ENCODE results near the gene ERLIN1. TPM values are rescaled to one million over a fixed set of nuclear protein-coding genes. Genes with fewer than 3 reads are reported as not detected.

The ERLIN1 gene
- total RNA-seq, 2 donors from 2014 or later = 21.2 to 22.8 TPM

- H3K27ac Mint-ChIP-seq = no peak overlapping the region
- no peak for ATAC-seq
These were observed 27.6 kb downstream of the ERLIN1 start for GRCh38 chr10:100158044-100158805.

DNA sequence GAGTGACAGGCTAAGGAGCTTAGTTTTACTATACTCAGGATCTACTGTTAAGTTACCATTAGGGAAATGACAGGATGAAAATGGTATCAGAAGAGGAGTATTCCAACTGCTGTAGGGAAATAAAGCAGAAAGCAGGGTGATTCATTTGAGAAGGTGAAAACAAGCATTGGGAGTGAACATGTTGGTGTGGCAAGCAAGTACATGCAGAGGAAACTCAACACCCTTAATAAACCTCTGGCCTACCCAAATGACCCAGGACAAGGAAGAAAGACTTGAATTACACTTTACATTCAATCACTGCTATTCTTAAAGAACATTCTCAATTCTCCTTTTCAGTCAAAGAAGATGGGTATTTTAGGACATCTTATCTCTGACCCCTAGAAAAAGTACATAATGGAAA is 28.7 kb downstream of the ERLIN1 start:
- Mint-ChIP-seq H3K9me3 (no peaks in the 10 kb centered on the region), H3K4me1 (ENCODE audit: low read depth in 2 of 2) (peaks cover 16% of the 10 kb centered on the region in 2 donors)
- no peak for DNase-seq (ENCODE audit: low spot score)

More at GRCh38 chr10:100158044-100158805, 27.6 kb downstream of the ERLIN1 start:
- peaks cover 56% of the 10 kb centered on the region for H3K36me3 Mint-ChIP-seq
- H3K9me3 Mint-ChIP-seq = no peaks in the 10 kb centered on the region
- H3K4me3 Mint-ChIP-seq = no peak overlapping the region
- peaks cover 16% of the 10 kb centered on the region in 2 donors for H3K4me1 Mint-ChIP-seq (ENCODE audit: low read depth in 2 of 2)
- no peaks in the 10 kb centered on the region for H3K27me3 Mint-ChIP-seq
- no peak for DNase-seq (ENCODE audit: low spot score)

DNA sequence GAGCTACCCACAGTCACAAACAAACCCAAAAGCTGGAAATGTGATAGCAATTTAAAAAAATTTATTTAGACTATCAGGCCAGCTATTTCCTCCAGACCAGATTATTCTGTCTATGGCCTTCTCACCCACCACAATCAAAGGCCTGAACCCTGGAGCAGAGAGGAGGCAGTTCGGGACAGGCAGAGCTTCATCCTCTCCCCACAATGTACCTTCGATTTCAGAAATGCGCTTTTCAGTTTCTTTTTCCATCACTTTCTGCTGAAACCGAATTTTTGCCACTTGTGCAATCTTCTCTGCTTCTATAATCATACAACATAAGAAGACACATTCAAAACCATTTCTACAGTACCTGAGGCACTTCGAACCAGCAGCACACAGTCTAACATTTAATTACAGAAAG is 29.9 kb downstream of the ERLIN1 start:
- Mint-ChIP-seq H3K4me3 (no peak overlapping the region), H3K4me1 (ENCODE audit: low read depth in 2 of 2) (peaks cover 16% of the 10 kb centered on the region in 2 donors), H3K9me3 (no peaks in the 10 kb centered on the region), H3K27ac (no peak overlapping the region), H3K27me3 (no peaks in the 10 kb centered on the region), H3K36me3 (peaks cover 50% of the 10 kb centered on the region)
- DNase-seq (ENCODE audit: low spot score) = no peak
- ATAC-seq = no peak

More for the DNA sequence above, 28.7 kb downstream of the ERLIN1 start:
- H3K36me3 Mint-ChIP-seq = peaks cover 55% of the 10 kb centered on the region
- no peak overlapping the region for H3K27ac Mint-ChIP-seq
- ATAC-seq = no peak
- no peak overlapping the region for H3K4me3 Mint-ChIP-seq
- H3K27me3 Mint-ChIP-seq = no peaks in the 10 kb centered on the region

DNA sequence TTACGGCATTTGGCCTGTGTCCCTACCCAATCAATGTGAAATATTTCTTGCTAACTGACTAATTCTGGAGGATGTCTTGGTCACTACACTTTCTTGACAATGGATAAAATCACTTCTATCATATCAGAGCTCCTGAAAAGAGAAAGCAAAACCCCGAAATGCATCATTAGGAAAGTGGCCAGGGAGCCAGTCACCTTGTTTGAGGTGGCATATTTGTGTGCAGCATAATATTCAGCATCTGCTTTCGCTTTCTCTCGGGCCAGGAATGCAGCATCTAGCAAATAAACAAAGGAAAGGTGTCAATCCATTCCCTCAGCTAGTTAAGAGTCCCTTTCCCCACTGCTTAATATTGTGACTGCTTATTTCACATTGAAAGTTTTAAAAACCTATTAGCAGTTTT is 31.2 kb downstream of the ERLIN1 start:
- H3K36me3 Mint-ChIP-seq = peaks cover 54% of the 10 kb centered on the region
- ATAC-seq (no peak), DNase-seq (ENCODE audit: low spot score) (no peak)
- H3K4me1 Mint-ChIP-seq (ENCODE audit: low read depth in 2 of 2) = peaks cover 16% of the 10 kb centered on the region in 2 donors
- H3K27me3 Mint-ChIP-seq = no peaks in the 10 kb centered on the region
- H3K9me3 Mint-ChIP-seq = no peaks in the 10 kb centered on the region
- H3K4me3 Mint-ChIP-seq = no peak overlapping the region
- H3K27ac Mint-ChIP-seq = no peak overlapping the region

DNA sequence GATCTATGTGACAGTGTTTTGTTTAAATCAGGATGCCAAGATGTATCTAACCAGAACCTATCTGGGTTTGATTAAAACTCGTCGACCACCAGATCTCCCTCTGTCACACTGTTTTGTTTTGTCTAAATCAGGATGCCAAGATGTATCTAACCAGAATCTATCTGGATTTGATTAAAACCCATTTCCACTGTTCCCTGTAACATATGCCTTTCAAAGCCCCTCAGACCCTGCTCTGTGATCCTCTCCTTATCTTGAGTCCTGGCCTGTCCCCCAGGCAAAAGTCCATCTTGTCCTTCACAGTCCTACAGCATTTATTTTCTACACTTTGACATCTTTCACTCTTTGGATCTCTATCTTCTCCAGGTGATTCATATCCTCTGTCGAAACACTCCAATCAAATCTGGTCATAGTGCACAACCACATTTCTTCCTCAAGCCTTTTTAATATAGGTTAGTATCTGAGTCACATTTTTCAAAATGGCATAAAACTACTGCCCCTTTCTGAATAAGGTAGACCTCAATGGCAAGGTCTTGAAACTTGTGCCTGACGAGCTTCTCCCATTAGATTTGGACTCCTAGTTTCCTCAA is 32.5 kb downstream of the ERLIN1 start:
- ATAC-seq (no peak), DNase-seq (ENCODE audit: low spot score) (no peak)
- peaks cover 17% of the 10 kb centered on the region in 2 donors for H3K4me1 Mint-ChIP-seq (ENCODE audit: low read depth in 2 of 2)
- H3K27ac Mint-ChIP-seq = peak overlapping the region; percentile 2 to 13
- H3K36me3 Mint-ChIP-seq = peaks cover 47% of the 10 kb centered on the region
- H3K9me3 Mint-ChIP-seq = no peaks in the 10 kb centered on the region
- no peaks in the 10 kb centered on the region for H3K27me3 Mint-ChIP-seq
- H3K4me3 Mint-ChIP-seq = no peak overlapping the region

GRCh38 chr10:100151723-100152300 is 34.0 kb downstream of the ERLIN1 start:
- Mint-ChIP-seq H3K27me3 (no peaks in the 10 kb centered on the region), H3K9me3 (no peaks in the 10 kb centered on the region), H3K27ac (no peak overlapping the region), H3K4me3 (no peak overlapping the region), H3K4me1 (ENCODE audit: low read depth in 2 of 2) (peaks cover 14 to 17% of the 10 kb centered on the region in 2 donors), H3K36me3 (peaks cover 34% of the 10 kb centered on the region)
- DNase-seq (ENCODE audit: low spot score) = no peak
- ATAC-seq = no peak

DNA sequence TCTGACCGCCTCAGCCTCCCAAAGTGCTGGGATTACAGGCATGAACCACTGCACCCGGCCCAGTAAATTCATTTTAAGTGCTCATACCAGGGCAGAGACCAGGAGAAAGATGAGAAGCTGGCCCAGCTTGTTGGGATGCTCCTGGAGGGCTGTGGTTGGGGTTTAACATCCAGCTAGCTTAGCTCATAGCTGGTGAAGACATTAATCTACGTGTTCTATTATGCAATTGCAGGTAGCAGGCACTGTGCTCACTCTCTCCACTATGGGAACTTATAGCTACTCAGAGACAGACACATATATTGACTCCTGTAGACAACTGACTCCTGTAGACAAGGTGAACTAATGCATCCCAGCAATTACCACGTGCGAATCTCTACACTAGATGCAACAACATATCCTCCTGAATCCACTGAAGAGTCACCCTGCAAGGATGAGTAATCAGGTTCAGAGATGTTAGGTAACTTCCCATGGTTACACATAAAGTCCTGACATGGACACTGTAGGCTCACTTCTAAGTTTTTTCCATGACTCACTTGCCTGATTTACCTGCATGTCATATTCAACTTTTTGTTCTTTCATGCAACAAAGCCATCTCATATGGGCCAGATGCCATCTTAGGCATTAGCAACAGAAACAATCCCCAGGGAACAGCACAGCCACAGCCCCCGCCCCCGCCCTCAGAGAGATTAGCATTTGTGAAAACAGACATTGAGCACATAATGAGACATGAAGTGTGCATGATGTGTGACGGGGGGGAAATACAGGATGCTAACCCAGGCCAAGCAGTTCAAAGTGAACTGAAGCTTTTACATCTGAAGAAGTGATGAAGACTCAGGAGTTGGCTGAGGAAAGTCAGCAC is 37.2 kb downstream of the ERLIN1 start:
- Mint-ChIP-seq H3K4me1 (ENCODE audit: low read depth in 2 of 2) (peaks cover 7 to 8% of the 10 kb centered on the region in 2 donors), H3K27me3 (peaks cover 7 to 14% of the 10 kb centered on the region in 2 donors), H3K4me3 (no peak overlapping the region), H3K36me3 (peaks cover 11% of the 10 kb centered on the region), H3K9me3 (no peaks in the 10 kb centered on the region), H3K27ac (peak overlapping the region in 1 of 2 donors; percentile 11)
- no peak for DNase-seq (ENCODE audit: low spot score)
- ATAC-seq = peak; percentile 80 to 83

- DNase-seq (ENCODE audit: low spot score) = no peak
- H3K27ac Mint-ChIP-seq = no peak overlapping the region
- H3K36me3 Mint-ChIP-seq = peaks cover 5% of the 10 kb centered on the region
- no peak overlapping the region for H3K4me3 Mint-ChIP-seq
- no peak for ATAC-seq
- peaks cover 4 to 8% of the 10 kb centered on the region in 2 donors for H3K4me1 Mint-ChIP-seq (ENCODE audit: low read depth in 2 of 2)
- no peaks in the 10 kb centered on the region for H3K9me3 Mint-ChIP-seq
- H3K27me3 Mint-ChIP-seq = peaks cover 7 to 14% of the 10 kb centered on the region in 2 donors
These were observed 38.8 kb downstream of the ERLIN1 start for GRCh38 chr10:100146875-100147650.

GRCh38 chr10:100146398-100146797 is 39.4 kb downstream of the ERLIN1 start:
- no peak for DNase-seq (ENCODE audit: low spot score)
- peaks cover 5% of the 10 kb centered on the region for H3K36me3 Mint-ChIP-seq
- H3K4me1 Mint-ChIP-seq (ENCODE audit: low read depth in 2 of 2) = peaks cover 4 to 8% of the 10 kb centered on the region in 2 donors
- H3K4me3 Mint-ChIP-seq = no peak overlapping the region
- ATAC-seq = no peak
- no peaks in the 10 kb centered on the region for H3K9me3 Mint-ChIP-seq
- no peak overlapping the region for H3K27ac Mint-ChIP-seq
- H3K27me3 Mint-ChIP-seq = peaks cover 7 to 14% of the 10 kb centered on the region in 2 donors

DNA sequence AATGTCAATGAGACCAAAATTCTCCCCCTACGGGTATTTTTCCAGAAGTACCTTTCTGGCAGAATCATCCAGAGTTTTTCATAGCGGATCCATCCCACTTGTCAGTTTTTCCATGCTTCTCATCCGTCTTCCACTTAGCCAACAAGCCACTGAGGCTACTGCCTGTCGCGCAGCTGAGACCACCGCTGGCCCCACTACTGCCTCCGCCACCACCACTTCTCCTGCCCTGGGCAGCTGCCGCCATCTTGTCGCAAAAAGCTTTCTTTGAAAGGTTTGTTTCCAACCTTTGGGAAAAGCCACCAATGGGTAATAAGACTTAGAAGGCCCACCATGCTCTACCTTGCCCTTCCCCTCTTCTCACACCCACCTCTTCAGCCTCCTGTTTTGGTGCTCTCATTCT is 42.1 kb downstream of the ERLIN1 start:
- ATAC-seq = no peak
- H3K27ac Mint-ChIP-seq = no peak overlapping the region
- DNase-seq (ENCODE audit: low spot score) = no peak

GRCh38 chr10:100141446-100142087 is 44.3 kb downstream of the ERLIN1 start:
- no peak for ATAC-seq
- Mint-ChIP-seq H3K4me1 (ENCODE audit: low read depth in 2 of 2) (no peaks in the 10 kb centered on the region), H3K4me3 (no peak overlapping the region), H3K27ac (no peak overlapping the region), H3K27me3 (peaks cover 21 to 40% of the 10 kb centered on the region in 2 donors), H3K36me3 (no peaks in the 10 kb centered on the region), H3K9me3 (no peaks in the 10 kb centered on the region)
- no peak for DNase-seq (ENCODE audit: low spot score)

More for the DNA sequence above, 42.1 kb downstream of the ERLIN1 start:
- Mint-ChIP-seq H3K36me3 (no peaks in the 10 kb centered on the region), H3K4me1 (ENCODE audit: low read depth in 2 of 2) (peaks cover 1 to 4% of the 10 kb centered on the region in 2 donors), H3K9me3 (no peaks in the 10 kb centered on the region), H3K27me3 (peaks cover 16 to 33% of the 10 kb centered on the region in 2 donors), H3K4me3 (no peak overlapping the region)

GRCh38 chr10:100140070-100140469 is 45.8 kb downstream of the ERLIN1 start:
- Mint-ChIP-seq H3K9me3 (no peaks in the 10 kb centered on the region), H3K4me1 (ENCODE audit: low read depth in 2 of 2) (no peaks in the 10 kb centered on the region), H3K27me3 (peaks cover 28 to 48% of the 10 kb centered on the region in 2 donors), H3K27ac (no peak overlapping the region), H3K4me3 (no peak overlapping the region), H3K36me3 (no peaks in the 10 kb centered on the region)
- no peak for DNase-seq (ENCODE audit: low spot score)
- no peak for ATAC-seq

Measured in natural killer cell treated with Interleukin-12 subunit alpha and Interleukin-12 subunit beta and Interleukin-15 and Interleukin-18, amount 100 ng/mL, for 72 hours (primary cell).